HepG2 (cell line): ENCODE results near the gene NOTUM. TPM values are rescaled to one million over a fixed set of nuclear protein-coding genes. Genes with fewer than 3 reads are reported as not detected.

ENCODE experiments used
- AFF4 ChIP-seq: sonication (generic); formaldehyde crosslinking; IDR thresholded peaks from 2 replicates; pipeline ENCODE4 v1.4.0; 2020; ENCODE audit warnings: missing genetic modification reagents
- EEA1 ChIP-seq: sonication (generic); formaldehyde crosslinking; IDR thresholded peaks from 2 replicates; pipeline ENCODE4 v1.5.1; 2020; ENCODE audit warnings: mild to moderate bottlenecking, missing genetic modification reagents, borderline replicate concordance
- FOXO1 ChIP-seq: sonication (generic); formaldehyde crosslinking; IDR thresholded peaks from 2 replicates; pipeline ENCODE4 v1.4.0; 2020; ENCODE audit warnings: missing genetic modification reagents
- HDAC1 ChIP-seq: sonication (generic); formaldehyde crosslinking; IDR thresholded peaks from 2 replicates; pipeline ENCODE4 v1.5.1; 2020; ENCODE audit warnings: mild to moderate bottlenecking, missing genetic modification reagents
- HOXA7 ChIP-seq: sonication (generic); formaldehyde crosslinking; IDR thresholded peaks from 2 replicates; pipeline ENCODE4 v1.8.1; 2022; ENCODE audit warnings: mild to moderate bottlenecking, missing genetic modification reagents, moderate library complexity
- KDM6A ChIP-seq: IDR thresholded peaks from 2 replicates; pipeline ENCODE4 v1.6.1; 2016; ENCODE audit warnings: low read depth
- MED1 ChIP-seq: sonication (generic); formaldehyde crosslinking; IDR thresholded peaks from 2 replicates; pipeline ENCODE4 v1.4.0; 2020; ENCODE audit warnings: missing genetic modification reagents
- POGZ ChIP-seq: sonication (generic); formaldehyde crosslinking; IDR thresholded peaks from 2 replicates; pipeline ENCODE4 v1.4.0; 2020; ENCODE audit warnings: mild to moderate bottlenecking, missing genetic modification reagents
- RBAK ChIP-seq: sonication (generic); formaldehyde crosslinking; IDR thresholded peaks from 2 replicates; pipeline ENCODE4 v1.5.1; 2020; ENCODE audit warnings: mild to moderate bottlenecking, missing genetic modification reagents
- SMARCE1 ChIP-seq: fragments of 450-650 bp; IDR thresholded peaks from 2 replicates; pipeline ENCODE4 v1.6.1; 2017; ENCODE audit warnings: borderline replicate concordance
- TAF1 ChIP-seq: sonication (generic); formaldehyde crosslinking; IDR thresholded peaks from 2 replicates; pipeline ENCODE4 v1.4.0; 2020; ENCODE audit warnings: missing genetic modification reagents
- THAP9 ChIP-seq: sonication (generic); formaldehyde crosslinking; IDR thresholded peaks from 2 replicates; pipeline ENCODE4; 2020; ENCODE audit warnings: missing genetic modification reagents, mild to moderate bottlenecking, borderline replicate concordance
- ZBTB33 ChIP-seq: sonication (generic); formaldehyde crosslinking; IDR thresholded peaks from 2 replicates; pipeline ENCODE4 v1.4.0; 2020; ENCODE audit warnings: missing genetic modification reagents
- ZMAT5 ChIP-seq: sonication (generic); formaldehyde crosslinking; IDR thresholded peaks from 2 replicates; pipeline ENCODE4 v1.5.0; 2020; ENCODE audit warnings: mild to moderate bottlenecking, low read depth, missing genetic modification reagents, borderline replicate concordance
- ZNF143 ChIP-seq: sonication (generic); formaldehyde crosslinking; IDR thresholded peaks from 2 replicates; pipeline ENCODE4 v1.4.0; 2020; ENCODE audit warnings: missing genetic modification reagents
- ZNF24 ChIP-seq: fragments of 450-650 bp; IDR thresholded peaks from 2 replicates; pipeline ENCODE4 v1.6.1; 2017; ENCODE audit warnings: antibody characterized with exemption, mild to moderate bottlenecking
- ZNF496 ChIP-seq: sonication (generic); formaldehyde crosslinking; IDR thresholded peaks from 2 replicates; pipeline ENCODE4 v1.8.1; 2023; ENCODE audit warnings: mild to moderate bottlenecking, moderate library complexity, missing genetic modification reagents; ENCODE audit not compliant: insufficient replicate concordance
- ZNF552 ChIP-seq: sonication (generic); formaldehyde crosslinking; IDR thresholded peaks from 2 replicates; pipeline ENCODE4 v1.9.0; 2022; ENCODE audit warnings: missing genetic modification reagents, mild to moderate bottlenecking, borderline replicate concordance
- ZNF589 ChIP-seq: sonication (generic); formaldehyde crosslinking; conservative IDR thresholded peaks from 2 replicates; pipeline ENCODE4 v1.8.0; 2022; ENCODE audit warnings: mild to moderate bottlenecking, moderate library complexity, missing genetic modification reagents
- ZNF766 ChIP-seq: sonication (generic); formaldehyde crosslinking; IDR thresholded peaks from 2 replicates; pipeline ENCODE4 v1.5.0; 2020; ENCODE audit warnings: missing genetic modification reagents, borderline replicate concordance
- ZSCAN25 ChIP-seq: sonication (generic); formaldehyde crosslinking; IDR thresholded peaks from 2 replicates; pipeline ENCODE4 v1.8.0; 2022; ENCODE audit warnings: mild to moderate bottlenecking, missing genetic modification reagents
- polyA plus RNA-seq, 8 experiments: library from polyadenylated mRNA; depleted of rRNA in 3 of 8; stranded (reverse) in 7 of 8; unstranded in 1 of 8; fragments of >200 nt; fragmentation: Illumina TruSeq in 4 of 8; extraction: Trizol in 4 of 8; gene quantifications; 2 replicates each; pipeline versions ENCODE4 v1.2.1 to v1.2.3, GENCODE V29; 2011 to 2016; ENCODE audit warnings: low read depth in 4 of 8, missing spikeins in 1 of 8, mixed read lengths in 1 of 8; ENCODE audit not compliant: insufficient read depth in 1 of 8
- total RNA-seq, 5 experiments: library from RNA; depleted of rRNA; stranded (reverse); fragments of >200 nt; fragmentation: Illumina TruSeq; extraction: Trizol; gene quantifications; 2 replicates each; pipeline ENCODE4 v1.2.3, GENCODE V29; 2016; ENCODE audit warnings: low read depth in 1 of 5

Gene NOTUM
- total and polyA plus RNA-seq, 2 of the 13 experiments (the other 11 are each of a cell fraction or from before 2014, with no cell fraction given) = 150 to 160 TPM

- TF ChIP-seq THAP9 (CRISPR knock-in tag) (no peak; the same call in 1 of the 2 replicates), ZNF24 (peak; percentile 55; the same call in 1 of the 2 replicates), ZSCAN25 (CRISPR knock-in tag) (peak; percentile 100), ZNF496 (CRISPR knock-in tag) (no peak), ZBTB33 (CRISPR knock-in tag) (peak; percentile 83), HOXA7 (no peak), MED1 (CRISPR knock-in tag) (peak; percentile 98), ZNF766 (CRISPR knock-in tag) (no peak), FOXO1 (CRISPR knock-in tag) (peak; percentile 90), KDM6A (CRISPR knock-in tag) (peak; percentile 74; the same call in 1 of the 2 replicates), ZNF143 (CRISPR knock-in tag) (peak; percentile 59; the same call in 1 of the 2 replicates), EEA1 (peak; percentile 78; the same call in 1 of the 2 replicates), ZNF552 (CRISPR knock-in tag) (peak; percentile 94), ZMAT5 (CRISPR knock-in tag) (no peak), AFF4 (peak; percentile 80; the same call in 1 of the 2 replicates), ZNF589 (CRISPR knock-in tag) (peak; percentile 23; the same call in 1 of the 2 replicates), POGZ (CRISPR knock-in tag) (peak; percentile 78), RBAK (CRISPR knock-in tag) (no peak), HDAC1 (CRISPR knock-in tag) (peak; percentile 95), TAF1 (CRISPR knock-in tag) (peak; percentile 58; the same call in 1 of the 2 replicates), SMARCE1 (no peak)
Measured at GRCh38 chr17:82000803-82001570, 40.0 kb upstream of the NOTUM start (continued).
